Thymus (tissue), 11 donors: Measurements from ENCODE around the gene PCDH9. TPM values are rescaled to one million over a fixed set of nuclear protein-coding genes. Genes with fewer than 3 reads are reported as not detected.

Source experiments
- DNase-seq, 9 donors: peaks; one replicate each; pipeline ENCODE4 v3.0.0-alpha.2; 2013; ENCODE audit warnings: low spot score in 9 of 9, low read depth in 6 of 9, missing footprints in 1 of 9
- H3K27ac ChIP-seq, 2 donors: one replicate each; pipeline ENCODE4 v1.5.1; 2013; ENCODE audit warnings: control low read depth in 1 of 2, low read depth in 1 of 2, low read length in 1 of 2, mild to moderate bottlenecking in 1 of 2, moderate library complexity in 1 of 2
- H3K27me3 ChIP-seq, 2 donors: one replicate each; pipeline ENCODE4 v1.5.1; 2013; ENCODE audit warnings: low read length in 1 of 2; ENCODE audit not compliant: control insufficient read depth in 2 of 2, insufficient read depth in 1 of 2
- H3K36me3 ChIP-seq, 2 donors: one replicate each; pipeline ENCODE4 v1.5.1; 2013; ENCODE audit warnings: low read length in 1 of 2, mild to moderate bottlenecking in 1 of 2, moderate library complexity in 1 of 2; ENCODE audit not compliant: control insufficient read depth in 2 of 2, insufficient read depth in 2 of 2
- H3K4me1 ChIP-seq, 2 donors: one replicate each; pipeline ENCODE4 v1.5.1; 2013; ENCODE audit warnings: low read length in 2 of 2; ENCODE audit not compliant: control insufficient read depth in 2 of 2, insufficient read depth in 2 of 2
- H3K4me3 ChIP-seq, 2 donors: one replicate each; pipeline ENCODE4 v1.5.1; 2013; ENCODE audit warnings: low read length in 2 of 2, control low read depth in 1 of 2, mild to moderate bottlenecking in 1 of 2
- H3K9me3 ChIP-seq, 2 donors: one replicate each; pipeline ENCODE4 v1.5.1; 2013; ENCODE audit warnings: low read length in 1 of 2, mild to moderate bottlenecking in 1 of 2; ENCODE audit not compliant: control insufficient read depth in 2 of 2, insufficient read depth in 1 of 2
- WGBS: extraction: QIAGEN DNeasy Blood & Tissue Kit; methylation state at CpG from one replicate; pipeline ENCODE4 v1.1.7; 2013; 5-methylcytosine and 5-hydroxymethylcytosine counted together
- polyA plus RNA-seq: library from polyadenylated mRNA; stranded (reverse); fragments of 200-250 nt; gene quantifications from one replicate; pipeline ENCODE4 v1.2.3, GENCODE V29; 2013
- total RNA-seq: library from RNA; stranded (reverse); fragments of 120-200 nt; gene quantifications from one replicate; pipeline ENCODE4 v1.2.4, GENCODE V29; 2013
- donor health status: healthy.

PCDH9 gene
- total and polyA plus RNA-seq, 2 donors, result 0.82 to 5.0 TPM

GRCh38 chr13:66855131-66855530 lies 375.0 kb downstream of the PCDH9 start:
- Histone ChIP-seq H3K4me3 (no peak overlapping the region), H3K4me1 (no peaks in the 10 kb centered on the region), H3K27ac (no peak overlapping the region), H3K36me3 (no peaks in the 10 kb centered on the region), H3K27me3 (no peaks in the 10 kb centered on the region), H3K9me3 (no peaks in the 10 kb centered on the region)
- DNase-seq, result no peak
- WGBS, result 99% methylated on average over 1 of the region's 1 CpG

GRCh38 chr13:66853564-66853963 lies 376.6 kb downstream of the PCDH9 start:
- H3K9me3 ChIP-seq, result no peaks in the 10 kb centered on the region
- H3K4me1 ChIP-seq, result no peaks in the 10 kb centered on the region
- H3K4me3 ChIP-seq, result no peak overlapping the region
- no peak overlapping the region for H3K27ac ChIP-seq
- no peaks in the 10 kb centered on the region for H3K27me3 ChIP-seq
- no peaks in the 10 kb centered on the region for H3K36me3 ChIP-seq
- DNase-seq, result no peak

- no peaks in the 10 kb centered on the region for H3K27me3 ChIP-seq
- WGBS, result 96% methylated on average over 4 of the region's 4 CpGs
- no peaks in the 10 kb centered on the region for H3K4me1 ChIP-seq
- no peak overlapping the region for H3K4me3 ChIP-seq
- DNase-seq, result no peak
- H3K9me3 ChIP-seq, result no peaks in the 10 kb centered on the region
- no peaks in the 10 kb centered on the region for H3K36me3 ChIP-seq
- H3K27ac ChIP-seq, result no peak overlapping the region
Observed at GRCh38 chr13:66849706-66850105, 380.4 kb downstream of the PCDH9 start.

GRCh38 chr13:66847541-66847940 lies 382.6 kb downstream of the PCDH9 start:
- H3K4me1 ChIP-seq, result no peaks in the 10 kb centered on the region
- no peaks in the 10 kb centered on the region for H3K9me3 ChIP-seq
- no peaks in the 10 kb centered on the region for H3K36me3 ChIP-seq
- no peaks in the 10 kb centered on the region for H3K27me3 ChIP-seq
- 95% methylated on average over 6 of the region's 6 CpGs for WGBS
- H3K27ac ChIP-seq, result no peak overlapping the region
- no peak overlapping the region for H3K4me3 ChIP-seq
- no peak for DNase-seq

- Histone ChIP-seq H3K4me3 (no peak overlapping the region), H3K36me3 (no peaks in the 10 kb centered on the region), H3K27me3 (no peaks in the 10 kb centered on the region), H3K4me1 (no peaks in the 10 kb centered on the region), H3K27ac (no peak overlapping the region), H3K9me3 (no peaks in the 10 kb centered on the region)
- DNase-seq, result no peak
- WGBS, result 97% methylated on average over 10 of the region's 10 CpGs
Observed at GRCh38 chr13:66845393-66845792, 384.7 kb downstream of the PCDH9 start.

- Histone ChIP-seq H3K27ac (no peak overlapping the region), H3K36me3 (no peaks in the 10 kb centered on the region), H3K4me3 (no peak overlapping the region), H3K4me1 (no peaks in the 10 kb centered on the region), H3K9me3 (no peaks in the 10 kb centered on the region), H3K27me3 (no peaks in the 10 kb centered on the region)
- WGBS, result 96% methylated on average over 7 of the region's 7 CpGs
- no peak for DNase-seq
Observed at GRCh38 chr13:66844933-66845332, 385.2 kb downstream of the PCDH9 start.

GRCh38 chr13:66842766-66843165 lies 387.4 kb downstream of the PCDH9 start:
- H3K27me3 ChIP-seq, result no peaks in the 10 kb centered on the region
- H3K9me3 ChIP-seq, result no peaks in the 10 kb centered on the region
- H3K27ac ChIP-seq, result no peak overlapping the region
- no peaks in the 10 kb centered on the region for H3K4me1 ChIP-seq
- WGBS, result 88% methylated on average over 2 of the region's 2 CpGs
- H3K4me3 ChIP-seq, result no peak overlapping the region
- H3K36me3 ChIP-seq, result no peaks in the 10 kb centered on the region
- DNase-seq, result no peak

- H3K4me3 ChIP-seq, result no peak overlapping the region
- no peaks in the 10 kb centered on the region for H3K4me1 ChIP-seq
- DNase-seq, result no peak
- no peaks in the 10 kb centered on the region for H3K27me3 ChIP-seq
- H3K27ac ChIP-seq, result no peak overlapping the region
- H3K9me3 ChIP-seq, result no peaks in the 10 kb centered on the region
- no peaks in the 10 kb centered on the region for H3K36me3 ChIP-seq
- WGBS, result 96% methylated on average over 3 of the region's 3 CpGs
Observed at GRCh38 chr13:66840621-66841020, 389.5 kb downstream of the PCDH9 start.

- Histone ChIP-seq H3K27ac (no peak overlapping the region), H3K36me3 (no peaks in the 10 kb centered on the region), H3K27me3 (no peaks in the 10 kb centered on the region), H3K4me1 (no peaks in the 10 kb centered on the region), H3K9me3 (no peaks in the 10 kb centered on the region), H3K4me3 (no peak overlapping the region)
- no peak for DNase-seq
- WGBS, result 79% methylated on average over 10 of the region's 10 CpGs
Observed at GRCh38 chr13:66837246-66837645, 392.9 kb downstream of the PCDH9 start.

GRCh38 chr13:66835040-66835628 lies 395.0 kb downstream of the PCDH9 start:
- no peak for DNase-seq

More at GRCh38 chr13:66835040-66835628, 395.0 kb downstream of the PCDH9 start:
- Histone ChIP-seq H3K36me3 (no peaks in the 10 kb centered on the region), H3K27ac (no peak overlapping the region), H3K27me3 (no peaks in the 10 kb centered on the region), H3K4me1 (no peaks in the 10 kb centered on the region), H3K9me3 (no peaks in the 10 kb centered on the region), H3K4me3 (no peak overlapping the region)
- 94% methylated on average over 9 of the region's 9 CpGs for WGBS
